ENCODE measurements around the gene CHST13. TPM values are rescaled to one million over a fixed set of nuclear protein-coding genes. Genes with fewer than 3 reads are reported as not detected.

CHST13 gene
- total and polyA plus RNA-seq, 4 donors = 0.33 to 0.55 TPM; not detected in 2

- 51 to 65% methylated on average over 10 of the region's 10 CpGs for WGBS, 2 donors
- H3K4me1 ChIP-seq (ENCODE audit: control insufficient read depth in 1 of 2, insufficient read depth in 2 of 2, low read length in 2 of 2) = no peaks in the 10 kb centered on the region
- H3K36me3 ChIP-seq (ENCODE audit: control insufficient read depth in 1 of 2, insufficient read depth in 2 of 2, low read length in 1 of 2) = no peaks in the 10 kb centered on the region
- ATAC-seq (ENCODE audit: low FRiP score) (no peak), DNase-seq (peak; percentile 29 to 31)
- H3K27ac ChIP-seq (ENCODE audit: low read depth in 1 of 2, low read length in 2 of 2) = no peak overlapping the region
- intact Hi-C loops (cut with DNase I) = no loop called here
- H3K27me3 ChIP-seq (ENCODE audit: control insufficient read depth in 1 of 2, insufficient read depth in 2 of 2, low read length in 1 of 2) = no peaks in the 10 kb centered on the region
- no peaks in the 10 kb centered on the region for H3K9me3 ChIP-seq (ENCODE audit: control insufficient read depth, low read length)
- no peak overlapping the region for H3K4me3 ChIP-seq (ENCODE audit: low read length in 2 of 2)
These were observed 13.9 kb downstream of the CHST13 start for GRCh38 chr3:126537730-126538281.

GRCh38 chr3:126538316-126538715 lies 14.4 kb downstream of the CHST13 start:
- DNase-seq = peak; percentile 35 to 67
- intact Hi-C loops (cut with DNase I) = no loop called here
- Histone ChIP-seq H3K27ac (ENCODE audit: low read depth in 1 of 2, low read length in 2 of 2) (no peak overlapping the region), H3K4me1 (ENCODE audit: control insufficient read depth in 1 of 2, insufficient read depth in 2 of 2, low read length in 2 of 2) (no peaks in the 10 kb centered on the region), H3K27me3 (ENCODE audit: control insufficient read depth in 1 of 2, insufficient read depth in 2 of 2, low read length in 1 of 2) (no peaks in the 10 kb centered on the region), H3K9me3 (ENCODE audit: control insufficient read depth, low read length) (no peaks in the 10 kb centered on the region), H3K36me3 (ENCODE audit: control insufficient read depth in 1 of 2, insufficient read depth in 2 of 2, low read length in 1 of 2) (no peaks in the 10 kb centered on the region), H3K4me3 (ENCODE audit: low read length in 2 of 2) (no peak overlapping the region)
- no peak for ATAC-seq (ENCODE audit: low FRiP score)
- 61% methylated on average over 9 of the region's 9 CpGs for WGBS, 2 donors

- 42 to 44% methylated on average over 5 of the region's 5 CpGs for WGBS, 2 donors
- DNase-seq (no peak), ATAC-seq (ENCODE audit: low FRiP score) (no peak)
- intact Hi-C loops (cut with DNase I) = no loop called here
- no peak overlapping the region for H3K27ac ChIP-seq (ENCODE audit: low read depth in 1 of 2, low read length in 2 of 2)
- H3K36me3 ChIP-seq (ENCODE audit: control insufficient read depth in 1 of 2, insufficient read depth in 2 of 2, low read length in 1 of 2) = no peaks in the 10 kb centered on the region
- no peaks in the 10 kb centered on the region for H3K27me3 ChIP-seq (ENCODE audit: control insufficient read depth in 1 of 2, insufficient read depth in 2 of 2, low read length in 1 of 2)
- no peaks in the 10 kb centered on the region for H3K9me3 ChIP-seq (ENCODE audit: control insufficient read depth, low read length)
- no peak overlapping the region for H3K4me3 ChIP-seq (ENCODE audit: low read length in 2 of 2)
- H3K4me1 ChIP-seq (ENCODE audit: control insufficient read depth in 1 of 2, insufficient read depth in 2 of 2, low read length in 2 of 2) = no peaks in the 10 kb centered on the region
These were observed 15.0 kb downstream of the CHST13 start for GRCh38 chr3:126538966-126539365.

- whole genome bisulfite sequencing, 2 donors = 90 to 96% methylated on average over 10 of the region's 10 CpGs
- Histone ChIP-seq H3K27ac (ENCODE audit: low read depth in 1 of 2, low read length in 2 of 2) (no peak overlapping the region), H3K27me3 (ENCODE audit: control insufficient read depth in 1 of 2, insufficient read depth in 2 of 2, low read length in 1 of 2) (no peaks in the 10 kb centered on the region), H3K4me3 (ENCODE audit: low read length in 2 of 2) (no peak overlapping the region), H3K9me3 (ENCODE audit: control insufficient read depth, low read length) (no peaks in the 10 kb centered on the region), H3K4me1 (ENCODE audit: control insufficient read depth in 1 of 2, insufficient read depth in 2 of 2, low read length in 2 of 2) (no peaks in the 10 kb centered on the region), H3K36me3 (ENCODE audit: control insufficient read depth in 1 of 2, insufficient read depth in 2 of 2, low read length in 1 of 2) (no peaks in the 10 kb centered on the region)
- no peak for ATAC-seq (ENCODE audit: low FRiP score)
- peak; percentile 35 to 38 for DNase-seq
- intact Hi-C loops (cut with DNase I) = no loop called here
These were observed 15.7 kb downstream of the CHST13 start for GRCh38 chr3:126539558-126540250.

GRCh38 chr3:126540342-126540849 lies 16.4 kb downstream of the CHST13 start:
- ATAC-seq (ENCODE audit: low FRiP score) (no peak), DNase-seq (peak; percentile 71 to 85)
- intact Hi-C loops (cut with DNase I) = no loop called here
- no peak overlapping the region for H3K4me3 ChIP-seq (ENCODE audit: low read length in 2 of 2)
- H3K4me1 ChIP-seq (ENCODE audit: control insufficient read depth in 1 of 2, insufficient read depth in 2 of 2, low read length in 2 of 2) = no peaks in the 10 kb centered on the region
- WGBS, 2 donors = 4 to 6% methylated on average over 9 of the region's 9 CpGs
- no peaks in the 10 kb centered on the region for H3K9me3 ChIP-seq (ENCODE audit: control insufficient read depth, low read length)
- H3K36me3 ChIP-seq (ENCODE audit: control insufficient read depth in 1 of 2, insufficient read depth in 2 of 2, low read length in 1 of 2) = no peaks in the 10 kb centered on the region
- H3K27me3 ChIP-seq (ENCODE audit: control insufficient read depth in 1 of 2, insufficient read depth in 2 of 2, low read length in 1 of 2) = no peaks in the 10 kb centered on the region
- H3K27ac ChIP-seq (ENCODE audit: low read depth in 1 of 2, low read length in 2 of 2) = no peak overlapping the region

GRCh38 chr3:126540951-126541627 lies 17.1 kb downstream of the CHST13 start:
- 66 to 72% methylated on average over 24 of the region's 24 CpGs for WGBS, 2 donors
- no peak overlapping the region for H3K4me3 ChIP-seq (ENCODE audit: low read length in 2 of 2)
- DNase-seq = peak; percentile 32 to 71
- H3K4me1 ChIP-seq (ENCODE audit: control insufficient read depth in 1 of 2, insufficient read depth in 2 of 2, low read length in 2 of 2) = no peaks in the 10 kb centered on the region
- no peak overlapping the region for H3K27ac ChIP-seq (ENCODE audit: low read depth in 1 of 2, low read length in 2 of 2)
- H3K9me3 ChIP-seq (ENCODE audit: control insufficient read depth, low read length) = no peaks in the 10 kb centered on the region
- H3K27me3 ChIP-seq (ENCODE audit: control insufficient read depth in 1 of 2, insufficient read depth in 2 of 2, low read length in 1 of 2) = no peaks in the 10 kb centered on the region
- H3K36me3 ChIP-seq (ENCODE audit: control insufficient read depth in 1 of 2, insufficient read depth in 2 of 2, low read length in 1 of 2) = no peaks in the 10 kb centered on the region
- no peak for ATAC-seq (ENCODE audit: low FRiP score)
- intact Hi-C loops (cut with DNase I) = no loop called here

GRCh38 chr3:126541628-126542339 lies 17.8 kb downstream of the CHST13 start:
- DNase-seq = peak; percentile 49 to 71
- intact Hi-C loops (cut with DNase I) = no loop called here
- H3K4me3 ChIP-seq (ENCODE audit: low read length in 2 of 2) = no peak overlapping the region

GRCh38 chr3:126542340-126543241 lies 18.6 kb downstream of the CHST13 start:
- intact Hi-C loops (cut with DNase I) = no loop called here
- H3K9me3 ChIP-seq (ENCODE audit: control insufficient read depth, low read length) = no peaks in the 10 kb centered on the region
- no peak overlapping the region for H3K4me3 ChIP-seq (ENCODE audit: low read length in 2 of 2)
- no peaks in the 10 kb centered on the region for H3K27me3 ChIP-seq (ENCODE audit: control insufficient read depth in 1 of 2, insufficient read depth in 2 of 2, low read length in 1 of 2)
- DNase-seq (peak; percentile 38 to 64), ATAC-seq (ENCODE audit: low FRiP score) (no peak)
- WGBS, 2 donors = 62 to 73% methylated on average over 56 to 57 of the region's 57 CpGs
- H3K27ac ChIP-seq (ENCODE audit: low read depth in 1 of 2, low read length in 2 of 2) = no peak overlapping the region
- no peaks in the 10 kb centered on the region for H3K4me1 ChIP-seq (ENCODE audit: control insufficient read depth in 1 of 2, insufficient read depth in 2 of 2, low read length in 2 of 2)
- no peaks in the 10 kb centered on the region for H3K36me3 ChIP-seq (ENCODE audit: control insufficient read depth in 1 of 2, insufficient read depth in 2 of 2, low read length in 1 of 2)

More at GRCh38 chr3:126541628-126542339, 17.8 kb downstream of the CHST13 start:
- Histone ChIP-seq H3K9me3 (ENCODE audit: control insufficient read depth, low read length) (no peaks in the 10 kb centered on the region), H3K36me3 (ENCODE audit: control insufficient read depth in 1 of 2, insufficient read depth in 2 of 2, low read length in 1 of 2) (no peaks in the 10 kb centered on the region), H3K27ac (ENCODE audit: low read depth in 1 of 2, low read length in 2 of 2) (no peak overlapping the region), H3K27me3 (ENCODE audit: control insufficient read depth in 1 of 2, insufficient read depth in 2 of 2, low read length in 1 of 2) (no peaks in the 10 kb centered on the region), H3K4me1 (ENCODE audit: control insufficient read depth in 1 of 2, insufficient read depth in 2 of 2, low read length in 2 of 2) (no peaks in the 10 kb centered on the region)
- WGBS, 2 donors = 16 to 28% methylated on average over 91 to 101 of the region's 101 CpGs
- ATAC-seq (ENCODE audit: low FRiP score) = no peak
